HG03354 (cell line): Measurements from ENCODE around the gene CD1B.
A peak's percentile ranks its signal among the peaks of the same experiment; 100 is the strongest.
"Not testable (repeated sequence)": the region's sequence is repeated elsewhere in the genome, so short reads cannot be mapped to it uniquely, and the experiment has no call there.

ENCODE experiments used
- ATAC-seq: cut with Tn5 transposase; IDR thresholded peaks from one replicate; pipeline ENCODE4 v1.9.1; 2021; ENCODE audit warnings: mild to moderate bottlenecking; ENCODE audit not compliant: unreplicated experiment, poor library complexity, severe bottlenecking

Gene CD1B

DNA sequence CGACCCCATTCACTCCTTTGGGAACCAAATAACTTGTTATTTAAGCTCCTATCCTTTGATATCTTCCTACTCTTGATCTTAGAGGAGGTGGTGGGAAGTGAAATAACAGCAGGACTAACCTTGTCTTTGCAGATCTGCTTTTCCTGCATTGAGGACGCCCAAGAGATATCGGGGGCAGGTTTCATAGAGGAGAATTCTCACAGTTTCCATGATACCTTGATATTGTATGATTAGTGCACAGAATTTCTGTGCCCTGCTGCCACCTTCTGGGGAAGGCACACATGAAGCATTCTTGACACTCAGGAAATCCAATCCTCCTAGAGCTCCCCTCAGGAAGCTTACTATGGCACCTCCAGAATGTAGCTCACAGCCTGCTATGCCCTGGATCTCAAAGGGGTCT is 1.6 kb downstream of the CD1B start:
- no peak for ATAC-seq

DNA sequence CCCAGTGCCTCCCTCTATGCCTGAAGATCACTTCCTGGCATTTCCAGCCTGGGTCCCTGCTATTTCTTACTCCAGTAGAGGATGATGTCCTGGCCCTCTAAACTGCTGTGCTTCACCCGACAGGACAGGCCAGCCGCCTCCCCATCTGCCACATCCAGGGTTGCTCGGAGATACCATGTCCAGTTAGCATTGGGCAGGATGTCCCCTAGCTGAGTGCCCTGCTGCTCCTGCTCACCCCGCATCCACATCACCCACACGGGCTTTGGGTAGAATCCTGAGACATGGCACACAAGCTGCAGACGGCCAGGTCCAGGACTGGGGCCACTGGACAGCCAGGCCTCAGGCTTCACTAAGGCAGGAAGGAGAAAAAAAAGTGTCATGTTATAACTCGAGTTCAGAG is 2.0 kb downstream of the CD1B start:
- no peak for ATAC-seq

GRCh38 chr1:158328426-158328825 is 2.9 kb downstream of the CD1B start:
- no peak for ATAC-seq

GRCh38 chr1:158327481-158327880 is 3.9 kb downstream of the CD1B start:
- ATAC-seq = no peak

DNA sequence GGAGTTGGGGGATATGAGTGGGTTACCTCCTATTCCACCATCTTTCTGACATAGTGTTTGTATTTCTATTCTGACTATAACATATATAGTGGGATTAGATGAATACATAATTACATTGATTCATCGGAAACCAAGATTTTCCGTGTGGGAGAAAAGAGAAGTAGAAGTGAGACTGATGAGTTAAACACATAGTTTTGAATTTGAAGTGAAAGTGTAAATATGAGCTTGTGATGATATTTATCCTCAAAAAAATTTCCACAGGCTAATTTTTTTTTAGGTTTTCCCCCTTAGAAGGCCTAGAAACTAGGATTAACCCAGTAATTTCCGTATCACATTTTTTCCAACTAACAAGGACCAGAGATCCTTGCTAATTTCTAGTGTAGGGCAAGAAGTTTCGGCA is 6.9 kb downstream of the CD1B start:
- ATAC-seq = no peak

DNA sequence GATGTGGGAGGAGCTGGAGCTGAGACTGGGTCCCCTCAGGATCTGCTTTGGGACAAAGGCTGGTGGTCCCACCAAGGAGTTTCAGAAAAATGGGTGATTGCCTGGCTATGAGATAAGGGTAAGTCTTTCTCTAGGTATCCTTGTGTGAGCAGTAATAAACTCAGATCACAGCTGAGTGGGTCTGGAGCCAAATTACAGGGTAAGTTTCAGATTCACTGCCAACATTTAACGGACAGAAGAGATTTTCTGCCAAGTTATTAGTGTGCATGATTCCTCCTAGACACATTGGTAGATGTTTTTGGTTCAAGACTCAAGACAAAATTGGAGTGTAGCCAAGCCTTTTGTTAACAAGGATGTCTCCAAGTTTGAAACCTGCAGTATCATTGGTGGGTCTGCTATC is 7.5 kb downstream of the CD1B start:
- no peak for ATAC-seq

- ATAC-seq = peak; percentile 78
Measured at GRCh38 chr1:158311066-158311465, 20.3 kb downstream of the CD1B start.

- peak; percentile 59 for ATAC-seq
Measured at GRCh38 chr1:158310623-158311022, 20.7 kb downstream of the CD1B start.

DNA sequence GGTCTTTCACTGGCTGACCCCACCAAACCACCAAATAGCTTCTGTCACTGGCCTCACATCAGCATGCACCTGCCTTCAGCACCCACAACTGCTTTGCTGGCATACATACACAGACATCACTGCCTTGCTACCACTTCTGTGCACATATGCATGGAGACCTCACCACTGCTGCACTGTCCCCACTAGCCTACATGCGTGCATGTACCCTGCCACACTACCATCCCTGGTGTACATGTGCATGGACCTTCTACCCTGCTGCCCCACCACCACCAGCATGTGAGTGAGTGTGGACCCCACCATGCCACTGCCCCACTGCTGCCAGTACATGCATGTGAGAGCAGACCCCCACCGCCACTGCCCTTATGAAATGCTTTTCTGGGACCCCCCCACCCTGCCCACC is 35.5 kb downstream of the CD1B start:
- ATAC-seq = no peak

DNA sequence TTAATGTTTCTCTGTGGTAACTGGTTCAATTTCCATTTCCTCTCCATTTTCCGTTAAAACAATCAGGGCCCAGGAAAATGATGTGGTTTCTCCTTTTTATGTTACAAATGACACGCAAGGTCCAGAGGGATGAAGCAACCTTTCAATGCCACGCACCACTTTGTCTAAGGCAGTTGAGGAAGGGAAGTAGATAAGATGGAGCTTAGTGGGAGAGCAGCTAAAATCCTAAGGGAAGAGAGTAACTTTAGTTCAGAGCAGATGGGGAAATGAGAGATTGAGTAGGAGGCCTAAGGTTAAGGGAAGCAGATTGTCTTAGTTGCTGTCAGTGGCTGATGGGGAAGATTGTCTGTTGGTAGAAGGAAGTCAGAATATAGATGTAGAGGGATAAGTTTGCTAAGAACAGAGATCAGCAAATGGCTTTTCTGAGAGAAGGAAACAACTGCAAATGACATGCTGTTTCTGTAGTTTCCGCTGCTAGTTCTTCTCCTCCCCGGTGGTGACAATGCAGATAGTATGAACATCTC is 40.9 kb downstream of the CD1B start:
- no peak for ATAC-seq

- ATAC-seq = no peak
Measured at GRCh38 chr1:158289811-158290210, 41.5 kb downstream of the CD1B start, which contains the start of gene CD1C. Gene CD1C (plus strand): TSS chr1:158289923. CDS start chr1:158290065, 142 bp downstream.

GRCh38 chr1:158286941-158287346 is 44.4 kb downstream of the CD1B start:
- no peak for ATAC-seq

GRCh38 chr1:158286487-158286886 is 44.8 kb downstream of the CD1B start:
- no peak for ATAC-seq

GRCh38 chr1:158285756-158286241 is 45.5 kb downstream of the CD1B start:
- ATAC-seq = peak; percentile 71

GRCh38 chr1:158283965-158284364 is 47.4 kb downstream of the CD1B start:
- peak; percentile 68 for ATAC-seq

- ATAC-seq = not testable (repeated sequence)
Measured at GRCh38 chr1:158282421-158282820, 48.9 kb downstream of the CD1B start.
